GF-D8 (cell line): ENCODE data around the gene QKI.

Experiments used
- DNase-seq: peaks from one replicate; lab custom pipeline; 2025; lab: John Stamatoyannopoulos, UW

Gene QKI

GRCh38 chr6:163392533-163392932, 22.0 kb upstream of the QKI start:
- no peak for DNase-seq

- DNase-seq = no peak
These were observed 20.6 kb upstream of the QKI start for GRCh38 chr6:163393923-163394322.

- DNase-seq = no peak
These were observed 19.9 kb upstream of the QKI start for GRCh38 chr6:163394659-163395058.

- no peak for DNase-seq
These were observed 19.2 kb upstream of the QKI start for GRCh38 chr6:163395122-163395830.

- DNase-seq = no peak
These were observed 18.7 kb upstream of the QKI start for GRCh38 chr6:163395831-163396185.

GRCh38 chr6:163397326-163397725, 17.2 kb upstream of the QKI start:
- DNase-seq = no peak

DNA sequence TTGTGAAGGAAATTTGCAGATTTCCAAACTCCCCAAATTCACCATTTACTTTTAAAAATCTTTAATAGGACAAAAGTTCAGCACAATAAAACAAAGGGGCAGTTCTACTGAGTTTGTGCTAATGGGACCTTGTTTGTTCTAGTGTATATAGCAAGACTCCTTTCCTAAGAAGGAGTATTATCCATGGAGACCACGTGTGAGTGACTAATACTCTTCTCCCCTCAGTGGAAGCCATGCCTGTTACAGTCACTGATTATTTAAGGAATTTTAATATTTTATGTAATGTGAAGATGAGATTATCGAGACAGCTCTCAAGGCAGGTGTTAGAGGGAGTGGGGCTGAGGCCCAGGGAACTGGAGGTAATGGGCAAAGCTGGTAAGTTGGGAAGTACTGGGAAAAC, 16.4 kb upstream of the QKI start:
- DNase-seq = no peak

GRCh38 chr6:163398815-163399214, 15.7 kb upstream of the QKI start:
- no peak for DNase-seq

DNA sequence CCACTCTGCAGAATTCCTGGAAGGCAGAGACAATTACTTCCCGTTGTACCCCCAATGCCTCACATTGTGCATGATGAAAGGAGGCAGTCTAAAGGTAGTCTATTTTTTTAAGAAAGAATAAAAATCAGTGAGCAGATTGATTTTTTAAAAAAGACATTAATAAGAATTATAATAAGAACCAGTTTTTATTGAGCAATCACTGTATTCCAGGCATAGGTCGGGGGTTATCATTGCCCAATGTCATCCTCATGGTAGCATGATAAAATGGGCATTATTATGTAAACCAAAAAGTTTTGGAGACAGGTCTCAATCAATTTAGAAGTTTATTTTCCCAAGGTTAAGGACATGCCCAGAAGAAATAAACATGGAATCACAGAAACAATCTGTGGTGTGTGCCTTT, 14.0 kb upstream of the QKI start:
- no peak for DNase-seq

DNA sequence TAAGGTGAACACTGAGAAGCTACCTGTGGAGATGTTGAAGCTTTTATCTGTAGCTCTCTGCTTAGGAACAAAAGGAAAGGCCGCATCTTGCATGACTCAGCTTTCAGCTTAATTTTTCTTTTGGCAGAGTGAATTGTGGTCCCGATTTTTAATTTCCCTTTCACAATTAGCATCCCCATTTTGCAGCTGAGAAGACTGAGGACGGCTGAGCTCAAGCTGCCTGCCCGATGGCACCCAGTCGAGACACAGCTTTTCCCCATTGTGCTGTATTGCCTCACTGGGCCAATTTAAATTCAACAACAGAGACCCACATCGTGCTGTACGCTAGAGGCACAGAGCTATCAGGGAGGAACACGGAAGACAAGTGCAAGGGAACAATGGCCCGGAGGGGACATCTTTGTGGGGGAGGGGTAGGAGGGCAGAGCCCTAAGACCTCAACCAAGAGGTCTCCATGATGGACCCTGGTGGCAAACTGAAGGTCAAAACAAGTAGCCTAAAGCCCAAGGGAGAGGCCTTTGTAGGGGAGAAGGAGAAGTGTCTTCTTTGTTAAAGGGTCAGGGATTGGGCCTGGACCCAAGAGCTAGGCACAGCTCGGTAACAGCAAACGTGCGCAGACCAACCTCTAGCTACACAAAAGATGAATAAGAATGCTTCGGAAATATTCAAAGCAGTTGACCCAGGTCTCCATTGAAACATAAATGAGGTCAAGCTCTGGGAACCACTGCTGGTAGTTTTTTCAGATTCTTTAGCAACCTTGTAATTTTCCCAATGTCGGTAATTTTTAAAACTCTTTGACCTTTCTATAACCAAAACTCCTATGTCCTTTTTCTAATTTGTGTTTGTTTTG, 13.3 kb upstream of the QKI start:
- DNase-seq = no peak

DNA sequence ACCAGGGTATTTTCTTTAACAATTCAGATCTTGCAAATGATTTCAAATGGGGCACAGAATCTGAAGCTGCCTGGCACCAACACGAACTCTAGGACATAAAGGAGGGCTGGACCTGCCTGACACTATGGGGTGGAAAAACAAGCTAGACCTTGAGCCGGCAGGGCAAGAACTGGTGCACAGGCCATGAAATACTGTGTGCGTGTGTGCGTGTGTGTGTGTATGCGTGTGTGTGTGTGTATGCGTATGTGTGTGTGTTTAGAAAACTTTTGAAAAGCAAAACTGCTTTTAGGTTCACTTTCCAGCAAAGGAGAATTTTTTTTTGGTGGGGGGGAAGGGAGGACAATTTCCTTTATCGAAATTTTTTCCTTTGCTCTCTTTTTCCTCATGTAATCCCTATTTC, 11.9 kb upstream of the QKI start:
- DNase-seq = no peak

DNA sequence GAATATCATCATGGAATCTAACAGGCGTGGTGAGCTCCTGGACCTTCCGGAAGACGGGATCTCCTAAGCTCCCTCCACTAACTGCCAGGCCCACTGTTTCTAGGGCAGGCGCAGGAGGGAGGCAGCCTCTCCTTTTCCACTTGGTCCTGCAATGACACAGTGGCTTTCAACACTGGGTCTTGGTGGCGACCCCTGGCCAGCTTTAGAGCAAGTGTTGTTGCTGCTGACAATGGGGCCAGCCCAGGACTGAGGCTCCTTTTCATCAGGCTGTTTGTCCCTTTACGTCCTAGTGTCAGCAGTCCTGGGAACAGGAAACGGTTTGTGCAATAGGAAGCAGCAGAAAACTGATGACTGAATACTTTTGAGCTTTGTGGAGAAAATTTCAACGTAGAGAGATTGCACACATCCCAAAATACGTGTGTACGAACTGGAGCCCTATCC, 9.7 kb upstream of the QKI start:
- peak; percentile 40 for DNase-seq

GRCh38 chr6:163405412-163406309, 8.9 kb upstream of the QKI start:
- peak; percentile 47 for DNase-seq

DNA sequence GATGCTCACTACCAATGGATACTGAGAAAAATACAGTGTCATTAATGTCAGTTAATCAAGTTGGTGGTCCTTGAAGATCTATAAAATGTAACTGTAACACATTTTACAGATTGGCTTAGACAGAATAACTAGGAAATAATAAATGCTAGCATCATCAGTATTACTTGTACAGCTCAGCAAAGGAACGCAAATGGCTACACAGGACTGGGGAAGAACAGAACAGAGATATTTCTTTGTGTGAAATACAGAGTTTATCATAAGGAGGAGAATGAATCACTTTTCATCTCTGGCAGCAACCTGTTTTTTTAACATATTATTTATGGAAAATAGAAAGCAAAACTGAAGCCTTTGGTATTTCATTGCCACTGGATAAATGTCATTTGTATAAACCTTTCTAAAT, 8.2 kb upstream of the QKI start:
- no peak for DNase-seq

DNA sequence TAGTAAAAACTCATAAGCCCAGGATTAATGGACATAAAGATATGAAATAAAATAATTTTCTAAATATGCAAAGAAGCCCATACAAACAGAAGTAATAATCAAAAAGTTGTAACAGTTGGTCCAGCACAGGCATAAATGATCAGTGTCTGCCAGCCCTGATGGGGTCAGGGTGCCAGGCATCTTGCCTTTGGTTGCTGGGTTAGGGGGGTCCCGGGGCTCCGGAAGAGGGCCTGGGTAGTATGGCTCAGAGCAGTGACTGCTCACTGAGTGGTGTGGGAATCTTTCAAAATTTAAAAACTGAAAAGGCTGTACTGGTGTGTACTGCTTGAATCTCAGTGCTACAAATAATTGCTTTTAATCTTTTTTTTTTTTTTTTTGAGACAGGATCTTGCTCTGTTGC, 7.7 kb upstream of the QKI start:
- no peak for DNase-seq

DNA sequence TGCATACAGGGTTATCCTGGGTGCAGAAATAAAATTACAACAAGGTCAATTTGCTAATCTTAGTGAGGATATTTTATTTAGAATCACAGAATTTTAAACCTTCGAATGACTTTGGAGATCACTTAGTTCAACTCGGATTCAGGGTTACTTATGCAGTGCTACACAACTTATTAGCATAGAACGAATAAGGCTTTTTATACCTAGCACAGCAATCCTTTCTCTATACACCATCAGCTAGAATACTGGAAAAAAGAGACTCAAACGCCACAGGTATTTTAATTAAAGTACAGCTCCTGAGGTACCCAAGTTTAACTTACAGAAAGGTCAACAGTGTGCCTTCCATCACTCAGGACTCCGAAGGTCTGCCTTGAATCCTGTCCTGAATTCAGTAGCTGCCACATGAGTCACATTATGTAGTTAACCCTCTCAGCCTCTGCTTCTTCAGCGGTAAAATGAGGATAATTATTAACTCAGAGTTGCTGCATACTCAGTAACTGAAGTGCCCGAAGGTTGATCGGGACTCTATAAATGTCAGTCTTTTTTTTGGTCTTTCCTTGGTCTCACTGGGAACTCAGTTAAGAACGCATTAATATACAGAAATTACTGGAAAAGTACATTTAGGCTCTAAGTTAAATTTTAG, 6.0 kb upstream of the QKI start:
- DNase-seq = no peak

DNA sequence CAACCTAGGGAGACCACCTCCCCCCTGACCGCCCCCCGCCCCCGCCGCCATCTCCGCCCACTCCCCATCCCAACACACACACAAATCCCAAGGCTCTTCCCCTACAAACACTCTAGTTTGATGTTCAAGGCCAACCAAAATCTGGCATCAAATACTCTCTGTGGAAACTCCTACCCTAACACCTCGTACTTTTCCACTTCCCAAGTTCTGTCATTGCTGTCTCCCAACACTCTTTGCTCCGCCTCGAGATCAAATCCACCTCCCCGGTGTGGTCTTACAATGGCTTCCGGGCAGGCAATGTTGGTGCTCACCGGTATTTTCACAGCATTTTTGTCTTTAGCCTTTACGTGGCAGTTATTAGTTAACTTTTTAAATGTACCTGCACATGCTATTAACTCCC, 4.8 kb upstream of the QKI start:
- DNase-seq = no peak

DNA sequence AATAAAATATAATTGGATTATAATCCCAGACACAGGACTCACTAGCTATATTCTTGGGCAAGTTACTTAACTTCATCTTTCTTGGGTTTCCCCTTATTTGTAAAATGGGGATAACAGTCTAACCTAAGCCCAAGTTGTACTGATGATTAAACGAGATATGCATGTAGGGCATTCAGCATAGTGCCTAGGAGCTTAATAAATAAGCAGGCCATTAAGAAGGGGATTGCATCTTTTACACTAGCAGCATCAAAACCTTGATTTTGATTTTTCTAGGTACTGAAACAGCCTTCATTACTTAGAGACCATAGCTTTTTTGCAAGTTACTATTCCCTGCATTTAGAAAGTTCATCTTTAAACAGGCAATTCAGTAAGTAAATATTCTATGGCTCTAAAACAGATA, 2.2 kb upstream of the QKI start:
- DNase-seq = no peak

GRCh38 chr6:163412801-163413344, 1.6 kb upstream of the QKI start:
- DNase-seq = no peak

DNA sequence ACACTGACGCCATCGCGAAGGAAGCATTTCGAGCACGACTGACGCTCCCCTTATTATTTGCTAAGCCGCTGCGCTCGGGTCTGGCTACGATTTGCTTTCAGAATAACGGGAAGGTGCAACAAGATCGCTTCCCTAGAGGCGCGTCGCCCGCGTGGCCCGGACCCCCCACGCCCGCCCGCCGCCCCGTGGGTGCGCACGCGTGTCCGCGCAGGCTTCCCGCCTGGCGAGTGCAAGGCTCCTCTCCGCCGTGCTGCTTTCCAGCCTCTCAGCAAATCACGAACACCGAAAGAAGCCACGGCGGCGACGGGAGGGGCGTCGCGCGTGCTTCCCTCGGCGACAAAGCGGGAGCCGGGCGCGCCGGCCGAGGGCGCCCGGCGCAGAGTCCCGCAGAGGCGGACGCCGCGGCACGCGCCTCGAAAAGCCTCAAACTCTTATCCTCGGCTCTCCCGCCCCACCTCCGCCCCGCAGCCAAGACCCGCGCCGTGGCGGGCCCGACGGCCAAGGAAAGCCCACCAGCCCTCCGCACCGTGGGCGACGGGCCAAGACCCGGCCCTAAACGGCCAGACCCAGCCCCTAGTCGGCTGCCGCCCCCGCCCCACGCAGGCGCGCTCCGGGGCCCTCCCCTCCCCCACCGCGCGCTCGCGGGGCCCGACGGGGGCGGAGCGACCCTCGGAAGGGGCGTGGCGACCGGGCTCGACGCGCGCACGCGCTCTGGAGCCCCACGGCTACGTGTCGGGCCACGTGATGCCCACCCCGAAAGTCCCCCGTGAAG, 987 bp upstream of the QKI start:
- DNase-seq = peak; percentile 74
